ENCODE data around the gene SMAP1.

Gene SMAP1

GRCh38 chr6:70797625-70798024 is 129.9 kb downstream of the SMAP1 start:
- Histone ChIP-seq H2AFZ (no peak overlapping the region), H3K4me1 (no peaks in the 10 kb centered on the region), H3K27ac (no peak overlapping the region), H3K36me3 (ENCODE audit: control insufficient read depth, insufficient read depth, low read length) (no peaks in the 10 kb centered on the region), H3K4me2 (ENCODE audit: low read length) (no peak overlapping the region), H3K9ac (no peak overlapping the region), H3K4me3 (ENCODE audit: low read depth, low read length) (no peak overlapping the region), H3K27me3 (ENCODE audit: control insufficient read depth, insufficient read depth, low read length) (no peaks in the 10 kb centered on the region), H3K79me2 (no peaks in the 10 kb centered on the region), H3K9me3 (ENCODE audit: control insufficient read depth, low read length) (no peaks in the 10 kb centered on the region)
- no peak for TF ChIP-seq CTCF (IDR thresholded peaks at IDR 0.05)

- no peaks in the 10 kb centered on the region for H3K9me3 ChIP-seq (ENCODE audit: control insufficient read depth, low read length)
- no peaks in the 10 kb centered on the region for H3K4me1 ChIP-seq
- H3K79me2 ChIP-seq = peaks cover 9% of the 10 kb centered on the region
- H3K36me3 ChIP-seq (ENCODE audit: control insufficient read depth, insufficient read depth, low read length) = no peaks in the 10 kb centered on the region
- H3K4me2 ChIP-seq (ENCODE audit: low read length) = no peak overlapping the region
- H3K9ac ChIP-seq = no peak overlapping the region
- no peaks in the 10 kb centered on the region for H3K27me3 ChIP-seq (ENCODE audit: control insufficient read depth, insufficient read depth, low read length)
- H2AFZ ChIP-seq = no peak overlapping the region
- H3K27ac ChIP-seq = no peak overlapping the region
- TF ChIP-seq CTCF (IDR thresholded peaks at IDR 0.05) = no peak
- no peak overlapping the region for H3K4me3 ChIP-seq (ENCODE audit: low read depth, low read length)
Measured at GRCh38 chr6:70806086-70806485, 138.4 kb downstream of the SMAP1 start.

GRCh38 chr6:70811788-70812187 is 144.1 kb downstream of the SMAP1 start:
- TF ChIP-seq CTCF (IDR thresholded peaks at IDR 0.05) = no peak
- Histone ChIP-seq H3K9ac (no peak overlapping the region), H3K27me3 (ENCODE audit: control insufficient read depth, insufficient read depth, low read length) (no peaks in the 10 kb centered on the region), H3K9me3 (ENCODE audit: control insufficient read depth, low read length) (no peaks in the 10 kb centered on the region), H3K27ac (no peak overlapping the region), H3K79me2 (no peaks in the 10 kb centered on the region), H3K4me3 (ENCODE audit: low read depth, low read length) (no peak overlapping the region), H3K4me1 (no peaks in the 10 kb centered on the region), H3K4me2 (ENCODE audit: low read length) (no peak overlapping the region), H2AFZ (no peak overlapping the region), H3K36me3 (ENCODE audit: control insufficient read depth, insufficient read depth, low read length) (no peaks in the 10 kb centered on the region)

- no peaks in the 10 kb centered on the region for H3K4me1 ChIP-seq
- H3K9ac ChIP-seq = no peak overlapping the region
- no peak overlapping the region for H3K4me3 ChIP-seq (ENCODE audit: low read depth, low read length)
- no peaks in the 10 kb centered on the region for H3K9me3 ChIP-seq (ENCODE audit: control insufficient read depth, low read length)
- no peaks in the 10 kb centered on the region for H3K27me3 ChIP-seq (ENCODE audit: control insufficient read depth, insufficient read depth, low read length)
- no peak overlapping the region for H3K4me2 ChIP-seq (ENCODE audit: low read length)
- no peak overlapping the region for H3K27ac ChIP-seq
- no peak overlapping the region for H2AFZ ChIP-seq
- no peaks in the 10 kb centered on the region for H3K79me2 ChIP-seq
- no peaks in the 10 kb centered on the region for H3K36me3 ChIP-seq (ENCODE audit: control insufficient read depth, insufficient read depth, low read length)
- no peak for TF ChIP-seq CTCF (IDR thresholded peaks at IDR 0.05)
Measured at GRCh38 chr6:70813885-70814284, 146.2 kb downstream of the SMAP1 start.

- Histone ChIP-seq H3K9ac (no peak overlapping the region), H3K27ac (no peak overlapping the region), H3K79me2 (no peaks in the 10 kb centered on the region), H3K9me3 (ENCODE audit: control insufficient read depth, low read length) (no peaks in the 10 kb centered on the region), H3K4me1 (no peaks in the 10 kb centered on the region), H3K4me2 (ENCODE audit: low read length) (no peak overlapping the region), H3K4me3 (ENCODE audit: low read depth, low read length) (no peak overlapping the region), H3K27me3 (ENCODE audit: control insufficient read depth, insufficient read depth, low read length) (no peaks in the 10 kb centered on the region), H3K36me3 (ENCODE audit: control insufficient read depth, insufficient read depth, low read length) (no peaks in the 10 kb centered on the region), H2AFZ (no peak overlapping the region)
- no peak for TF ChIP-seq CTCF (IDR thresholded peaks at IDR 0.05)
Measured at GRCh38 chr6:70819646-70820045, 152.0 kb downstream of the SMAP1 start.
